Measurements from ENCODE around the gene TMBIM6.
"Not testable (repeated sequence)": the region's sequence is repeated elsewhere in the genome, so short reads cannot be mapped to it uniquely, and the experiment has no call there.

Gene TMBIM6

DNA sequence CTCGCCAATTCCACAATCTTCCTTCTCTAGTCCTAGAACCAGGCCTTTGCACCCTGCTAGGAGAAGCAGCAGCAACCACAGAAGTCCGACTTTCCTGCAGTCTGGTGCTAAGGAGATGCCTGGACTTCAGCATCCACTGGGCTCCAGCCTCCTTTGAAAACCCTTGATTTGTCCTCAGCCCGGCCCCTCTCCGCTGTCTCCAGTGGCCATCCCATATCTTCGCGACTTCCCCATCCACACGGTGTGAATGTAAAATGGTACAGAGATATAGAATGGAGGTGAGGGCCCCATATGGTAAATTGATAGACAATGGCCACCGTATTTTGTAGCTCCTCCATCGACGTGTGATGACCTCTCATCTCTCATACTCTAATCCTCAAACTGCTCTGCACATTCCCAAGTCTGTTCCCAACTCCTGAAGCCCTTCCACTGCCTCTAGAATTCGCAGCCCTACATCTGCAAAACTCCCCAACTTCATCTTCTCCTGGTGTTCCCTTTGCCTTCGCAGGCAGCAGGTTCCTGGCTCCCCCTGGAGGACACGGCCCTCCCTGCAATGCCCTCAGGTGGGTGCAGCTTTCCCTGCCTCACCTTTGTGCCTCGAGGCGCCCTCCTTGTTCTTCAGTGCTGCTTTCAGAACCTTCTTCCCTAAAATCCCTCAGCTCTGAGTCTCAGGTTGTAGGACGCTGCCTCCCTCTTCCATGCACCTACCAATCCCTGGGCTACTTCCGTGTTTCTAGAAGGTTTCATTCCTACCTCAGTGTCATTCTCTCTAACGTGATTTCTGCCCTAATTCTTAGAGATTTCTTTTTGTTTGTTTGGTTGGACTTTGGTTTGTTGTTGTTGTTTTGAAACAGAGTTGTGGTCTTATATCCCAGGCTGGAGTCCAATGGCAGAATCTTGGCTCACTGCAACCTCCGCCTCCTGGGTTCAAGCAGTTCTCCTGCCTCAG is 36.7 kb downstream of the TMBIM6 start:
- no peak for DNase-seq

DNA sequence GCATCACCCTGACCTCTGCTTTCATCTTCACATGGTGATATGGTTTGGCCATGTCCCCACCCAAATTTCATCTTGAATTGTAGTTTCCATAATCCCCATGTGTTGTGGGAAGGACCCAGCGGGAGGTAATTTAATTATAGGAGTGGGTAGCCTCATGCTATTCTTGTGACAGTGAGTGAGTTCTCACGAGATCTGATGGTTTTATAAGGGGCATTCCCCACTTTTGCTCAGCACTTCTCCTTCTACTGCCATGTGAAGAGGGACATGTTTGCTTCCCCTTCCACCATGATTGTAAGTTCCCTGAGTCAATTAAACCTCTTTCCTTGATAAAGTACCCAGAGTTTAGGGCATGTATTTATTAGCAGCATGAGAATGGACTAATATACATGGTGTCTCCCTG is 38.2 kb downstream of the TMBIM6 start:
- no peak for DNase-seq

DNA sequence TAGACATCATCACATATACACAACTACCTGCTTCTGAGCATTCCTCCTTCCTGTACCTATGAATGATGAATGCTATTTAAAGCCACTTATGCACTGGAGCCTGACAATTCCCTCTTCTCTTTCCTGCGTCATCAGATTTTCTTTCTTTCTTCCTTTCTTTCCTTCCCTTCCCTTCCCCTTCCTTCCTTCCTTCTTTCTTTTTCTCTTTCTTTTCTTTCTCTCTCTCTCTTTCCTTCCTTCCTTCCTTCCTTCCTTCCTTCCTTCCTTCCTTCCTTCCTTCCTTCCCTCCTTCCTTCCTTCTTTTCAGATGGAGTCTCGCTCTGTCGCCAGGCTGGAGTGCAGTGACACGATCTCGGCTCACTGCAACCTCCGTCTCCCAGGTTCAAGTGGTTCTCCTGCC is 39.6 kb downstream of the TMBIM6 start:
- not testable (repeated sequence) for DNase-seq

DNA sequence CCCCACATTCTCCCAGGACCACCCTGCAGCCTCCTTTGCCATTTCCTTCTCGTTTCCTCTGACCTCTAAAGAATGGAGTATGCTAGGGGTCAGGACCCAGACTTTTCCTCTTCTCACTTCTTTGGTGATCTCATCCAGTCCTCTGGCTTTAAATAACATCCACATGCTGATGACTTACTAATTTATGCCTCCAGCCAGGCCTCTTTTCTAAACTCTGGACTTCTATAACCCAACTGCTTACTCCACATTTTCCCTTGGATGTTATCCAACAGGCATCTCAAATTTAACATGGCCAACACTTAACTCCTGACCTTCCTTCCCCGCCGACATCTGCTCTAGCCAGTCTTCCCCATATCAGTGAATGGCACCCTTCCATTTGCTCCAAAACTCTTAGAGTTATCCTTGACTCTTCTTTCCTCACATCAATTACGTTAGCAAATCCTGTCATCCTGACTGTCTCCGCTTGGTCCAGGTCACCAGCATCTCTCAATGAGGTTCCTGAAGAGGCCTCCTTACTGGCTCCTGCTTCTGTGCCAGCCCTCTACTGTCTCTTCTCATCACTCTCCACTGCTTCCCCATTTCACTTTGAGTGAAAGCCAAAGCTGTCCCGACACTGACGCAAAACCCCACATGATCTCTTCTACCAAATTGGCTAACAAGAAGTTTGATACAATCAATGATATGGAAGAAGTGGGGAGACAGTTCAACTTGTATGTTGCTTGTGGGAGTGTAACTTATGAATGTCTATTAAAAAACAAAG is 42.7 kb downstream of the TMBIM6 start:
- DNase-seq: no peak

DNA sequence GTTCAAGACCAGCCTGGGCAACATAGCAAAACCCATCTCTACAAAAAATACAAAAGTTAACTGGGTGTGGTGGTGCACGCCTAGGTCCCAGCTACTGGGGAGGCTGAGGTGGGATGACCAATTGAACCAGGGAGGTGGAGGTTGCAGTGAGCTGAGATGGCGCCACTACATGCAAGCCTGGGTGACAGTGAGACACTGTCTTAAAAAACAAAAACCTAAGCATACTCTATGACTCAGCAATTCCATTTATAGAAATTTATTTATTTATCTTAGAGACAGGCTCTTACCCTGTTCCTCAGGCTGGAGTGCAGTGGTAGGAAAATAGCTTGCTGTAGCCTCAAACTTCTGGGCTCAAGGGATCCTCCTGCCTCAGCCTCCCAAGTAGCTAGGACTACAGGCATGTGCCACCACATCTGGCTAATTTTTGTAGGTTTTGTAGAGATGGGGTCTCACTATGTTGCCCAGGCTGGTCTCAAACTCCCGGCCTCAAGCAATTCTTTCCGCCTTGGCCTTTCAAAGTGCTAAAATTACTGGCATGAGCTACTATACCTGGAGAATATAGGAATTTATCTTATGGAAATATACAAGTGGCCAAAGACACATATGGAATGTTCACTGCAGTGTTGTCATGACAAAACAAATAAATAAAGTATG is 43.5 kb downstream of the TMBIM6 start:
- no peak for DNase-seq

DNA sequence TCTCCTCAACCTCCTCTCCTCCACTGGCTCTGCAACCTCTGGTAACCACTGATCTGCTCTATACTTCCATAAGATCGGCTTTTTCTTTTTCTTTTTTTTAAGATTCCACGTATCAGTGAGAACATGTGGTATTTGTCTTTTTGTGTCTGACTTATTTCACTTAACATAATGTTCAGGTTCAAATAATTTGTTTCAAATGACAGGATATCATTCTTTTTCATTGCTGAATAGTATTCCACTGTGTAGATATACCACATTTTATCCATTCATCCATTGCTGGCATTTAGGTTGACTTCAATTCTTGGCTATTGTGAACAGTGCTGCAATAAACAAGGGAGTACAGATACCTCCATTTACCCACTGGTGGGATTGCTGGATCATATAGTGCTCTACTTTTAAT is 46.3 kb downstream of the TMBIM6 start:
- DNase-seq: no peak

DNA sequence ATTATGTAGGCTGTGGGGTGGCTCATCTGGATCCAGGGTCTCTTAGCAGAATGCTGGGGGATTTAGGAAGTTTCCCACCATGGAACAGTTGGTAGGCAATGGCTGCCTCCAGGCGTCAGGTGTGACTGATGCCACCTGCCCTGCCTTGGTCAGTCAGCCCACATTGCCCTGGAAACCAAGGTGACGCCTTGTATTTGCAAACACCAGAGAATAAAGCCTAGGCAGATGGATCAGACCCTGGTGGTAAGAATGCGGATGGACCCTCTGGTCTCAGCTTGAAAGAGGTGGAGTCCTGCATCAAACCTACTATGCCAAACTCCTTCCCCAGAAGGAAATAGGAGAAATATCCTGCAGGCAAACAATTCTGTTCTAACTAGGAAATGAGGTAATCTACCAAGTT is 48.6 kb downstream of the TMBIM6 start:
- no peak for DNase-seq

DNA sequence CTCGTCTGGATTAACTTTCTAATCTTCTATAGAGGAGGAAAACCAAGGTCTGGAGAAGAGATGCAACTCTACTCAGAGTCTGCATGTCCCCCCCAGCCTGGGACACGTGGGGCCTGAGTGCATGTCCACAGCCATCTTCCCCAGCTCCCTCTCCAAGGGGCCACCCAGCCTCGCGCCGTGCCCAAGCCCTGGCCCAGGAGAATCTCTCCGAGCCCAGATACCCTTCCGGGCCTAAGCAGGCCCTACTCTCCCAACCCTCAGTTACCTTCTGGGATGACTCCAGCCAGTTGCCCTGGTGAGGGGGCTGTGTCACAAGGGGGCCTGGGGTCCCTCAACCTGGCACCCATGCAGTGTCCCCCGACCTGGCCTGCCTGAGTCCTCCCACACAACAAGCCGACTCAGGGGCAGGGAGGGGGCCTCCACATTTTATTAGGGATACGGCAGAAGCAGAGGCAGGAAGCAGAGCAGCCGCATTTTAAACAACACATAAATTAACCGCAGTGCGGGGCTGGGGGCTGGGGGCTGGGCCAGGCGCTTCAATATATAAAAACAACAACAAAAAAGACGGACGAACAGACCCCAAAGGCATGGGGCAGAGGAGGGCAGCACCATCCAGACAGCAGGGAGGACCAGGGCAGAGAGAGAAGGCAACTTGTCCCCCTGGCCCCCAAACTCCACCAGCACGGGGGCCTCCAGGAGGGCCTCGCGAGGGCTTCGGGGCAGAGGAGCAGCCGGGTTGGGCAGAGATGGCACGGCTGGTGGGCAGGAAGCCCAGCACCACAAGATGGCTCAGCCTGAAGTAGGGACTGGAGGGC is 49.6 kb downstream of the TMBIM6 start:
- no peak for DNase-seq

DNA sequence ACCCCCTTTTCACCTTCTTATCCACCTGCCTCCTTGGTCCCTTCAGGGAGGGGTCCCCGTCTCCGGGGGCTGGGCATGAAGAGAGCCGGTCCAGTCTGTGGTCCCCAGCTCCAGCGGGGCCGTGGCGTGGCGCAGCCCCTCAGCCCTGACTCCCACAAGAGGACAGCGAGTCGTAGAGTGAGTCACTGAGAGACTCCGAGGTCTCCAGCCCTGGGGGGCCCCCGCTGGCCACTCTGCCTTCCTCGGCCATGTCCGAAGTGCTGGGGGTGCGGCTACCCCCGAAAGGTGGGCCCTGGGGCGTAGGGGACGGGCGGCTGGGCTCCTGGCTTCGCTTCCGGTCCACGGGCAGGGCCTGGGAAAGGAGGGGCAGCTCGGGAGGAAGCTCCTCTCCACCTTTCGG is 50.3 kb downstream of the TMBIM6 start:
- no peak for DNase-seq

DNA sequence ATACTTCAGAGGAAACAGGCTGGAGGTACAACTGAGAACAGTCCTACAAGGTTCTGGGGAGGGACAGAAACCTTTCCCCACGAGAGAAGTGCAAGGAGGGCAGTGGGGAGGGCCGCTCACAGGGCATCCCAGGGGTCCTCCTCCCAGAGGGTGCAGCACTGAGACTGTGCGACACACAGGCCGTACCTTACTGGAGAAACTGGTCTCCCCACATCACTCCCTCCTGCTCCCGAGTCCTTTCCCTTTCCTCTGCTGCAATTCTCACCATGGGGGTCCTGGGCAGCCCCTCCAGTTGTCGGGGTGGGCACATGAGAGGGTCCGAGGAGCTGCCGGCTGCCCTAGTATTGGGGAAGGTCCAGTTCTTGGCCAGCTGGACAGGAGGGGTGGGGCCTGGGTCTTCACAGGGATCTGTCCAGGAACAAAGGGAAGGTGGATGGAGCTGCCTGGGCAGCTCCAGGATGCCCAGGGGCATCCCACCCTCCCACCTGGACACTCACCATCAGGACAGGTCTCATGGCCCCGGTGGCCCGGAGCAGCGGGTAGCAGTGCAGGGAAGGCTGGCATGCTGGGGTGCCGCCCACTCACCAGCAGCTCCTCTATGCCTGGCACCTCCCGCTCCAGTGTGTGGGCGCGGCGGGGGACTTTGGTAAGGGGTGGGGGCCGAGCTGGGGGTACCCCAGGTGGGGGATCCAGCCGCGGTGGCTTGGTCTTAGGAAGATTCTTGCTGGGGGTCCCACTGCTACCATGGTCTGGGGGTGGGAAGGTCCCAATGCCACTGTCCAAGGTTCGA is 51.0 kb downstream of the TMBIM6 start:
- no peak for DNase-seq

DNA sequence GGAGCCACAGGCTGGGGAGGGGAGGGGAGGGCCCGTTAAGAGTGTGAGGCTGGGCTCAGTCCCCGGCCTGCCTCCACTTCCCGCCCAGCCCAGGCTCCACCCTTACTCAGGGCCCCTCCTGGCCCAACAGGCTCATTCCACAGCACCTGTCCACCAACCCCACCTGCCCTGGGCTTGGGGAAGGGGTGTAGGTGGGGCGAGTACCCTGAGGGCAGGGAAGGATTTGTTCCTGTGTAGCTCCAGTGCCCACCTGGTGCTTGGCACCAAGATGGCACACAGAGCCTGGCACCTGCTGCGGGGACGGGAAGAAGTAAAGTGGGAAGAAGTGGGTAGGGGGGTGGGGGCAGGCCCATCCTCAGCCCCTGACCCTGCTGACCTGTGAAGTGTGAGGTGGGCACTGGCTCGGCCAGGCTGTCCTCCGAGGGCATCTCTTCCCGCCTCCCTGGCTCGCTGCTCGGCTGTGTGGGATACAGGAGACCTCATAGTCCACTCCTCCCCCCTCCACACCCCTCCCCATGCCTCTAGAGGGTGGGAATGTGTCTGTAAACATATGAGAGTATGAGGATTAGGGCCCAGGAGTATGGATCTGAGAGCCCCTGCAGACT is 51.7 kb downstream of the TMBIM6 start:
- DNase-seq: no peak

DNA sequence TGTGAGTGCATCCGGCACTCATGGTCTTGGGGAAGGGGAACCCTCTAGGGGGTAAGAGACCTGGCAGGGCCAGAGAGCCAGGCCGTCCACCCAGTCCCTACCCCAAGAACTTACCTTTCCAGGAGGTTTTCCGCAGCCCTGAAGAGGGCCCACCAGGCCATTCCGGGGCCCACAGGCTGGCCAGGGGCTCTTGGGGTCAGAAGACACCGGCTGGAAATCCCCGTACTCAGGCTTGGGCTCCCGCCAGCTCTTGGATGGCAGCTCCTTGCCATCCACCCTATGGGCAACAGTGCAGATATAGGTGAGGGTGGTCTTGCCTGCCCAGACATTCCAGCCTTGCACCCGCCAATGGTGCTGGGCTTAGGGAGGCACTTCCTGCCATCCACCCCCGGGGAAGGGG is 52.3 kb downstream of the TMBIM6 start:
- no peak for DNase-seq

DNA sequence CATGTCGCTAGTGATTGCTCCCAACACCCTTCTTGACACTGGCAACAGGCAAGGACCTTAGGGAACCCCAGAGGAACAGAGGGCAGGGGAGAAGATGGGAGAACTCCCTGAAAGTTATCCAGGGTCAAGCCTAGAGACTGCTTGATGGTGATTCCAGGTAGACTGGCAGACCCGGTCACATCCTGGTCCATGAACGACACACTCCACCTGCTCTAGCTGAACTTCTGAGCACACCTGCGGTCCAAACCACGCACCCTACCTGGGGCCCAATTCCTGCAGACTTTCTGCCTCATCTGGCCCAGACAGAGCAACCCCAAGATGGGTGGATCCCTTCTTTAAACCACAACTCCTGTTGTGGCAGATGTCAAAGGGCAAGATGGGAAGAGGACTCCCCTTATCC is 52.7 kb downstream of the TMBIM6 start:
- DNase-seq: no peak

DNA sequence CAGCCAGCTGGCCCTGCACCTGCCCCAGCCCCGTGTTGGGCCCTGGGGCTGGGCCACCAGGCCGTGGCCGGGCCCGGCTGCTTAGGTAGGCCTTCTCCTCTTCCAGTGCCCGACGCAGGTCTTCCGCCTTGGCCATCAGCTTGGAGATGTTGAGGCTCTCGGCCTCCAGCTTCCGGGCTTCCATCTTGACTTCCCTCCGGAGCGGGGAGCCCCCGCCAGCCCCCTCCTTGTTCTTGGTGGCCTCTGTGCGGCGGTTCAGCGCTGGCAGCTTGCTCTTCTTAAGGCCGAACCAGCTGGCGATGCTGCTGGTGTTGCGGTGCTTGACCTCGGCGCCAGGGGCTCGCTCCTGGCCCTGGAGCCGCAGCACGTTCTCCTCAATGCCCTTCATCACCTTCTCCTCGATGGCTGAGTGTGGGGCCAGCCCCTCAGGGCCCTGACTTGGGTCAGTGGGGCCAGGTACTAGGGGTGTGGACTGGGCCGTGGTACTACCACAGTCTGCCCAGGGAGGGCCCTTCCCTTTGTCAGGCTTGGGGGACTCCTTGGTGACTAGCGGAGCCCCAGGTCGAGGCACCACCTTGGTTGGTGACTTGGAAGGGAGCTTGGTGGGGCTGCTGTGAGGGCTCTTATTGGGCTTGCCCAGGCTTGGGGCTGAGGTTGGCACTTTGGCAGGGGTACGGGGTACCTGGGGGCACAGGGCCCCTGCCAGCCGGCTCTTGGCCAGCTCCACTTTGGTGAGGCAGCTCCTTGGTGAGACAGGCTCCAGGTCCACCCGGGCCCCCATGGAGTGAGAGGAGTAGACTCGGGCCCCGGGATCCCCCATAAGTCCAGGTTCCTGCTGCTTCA is 53.7 kb downstream of the TMBIM6 start:
- DNase-seq: no peak

DNA sequence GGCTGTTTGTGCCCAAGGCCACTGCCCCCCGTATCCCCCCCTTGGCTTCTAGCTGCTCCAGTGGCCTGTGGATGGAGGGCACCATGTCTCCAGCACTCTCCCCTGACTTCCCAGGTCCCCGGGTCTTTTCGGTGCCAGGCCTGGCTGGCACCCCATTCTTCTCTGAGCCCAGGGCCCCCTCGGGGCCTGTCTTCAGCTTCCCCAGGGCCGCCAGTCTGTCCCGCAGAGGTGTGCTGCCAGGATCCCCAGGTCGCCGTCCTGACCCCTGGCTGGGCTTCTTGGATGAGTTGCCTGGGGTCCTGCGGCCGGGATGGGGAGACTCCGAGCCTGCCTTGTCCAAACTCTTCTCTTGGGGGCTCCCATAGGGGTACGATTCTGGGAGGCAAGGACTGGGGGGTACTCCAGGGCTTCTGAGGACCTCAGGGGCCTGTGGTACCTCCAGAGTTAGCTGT is 54.3 kb downstream of the TMBIM6 start:
- DNase-seq: no peak

DNA sequence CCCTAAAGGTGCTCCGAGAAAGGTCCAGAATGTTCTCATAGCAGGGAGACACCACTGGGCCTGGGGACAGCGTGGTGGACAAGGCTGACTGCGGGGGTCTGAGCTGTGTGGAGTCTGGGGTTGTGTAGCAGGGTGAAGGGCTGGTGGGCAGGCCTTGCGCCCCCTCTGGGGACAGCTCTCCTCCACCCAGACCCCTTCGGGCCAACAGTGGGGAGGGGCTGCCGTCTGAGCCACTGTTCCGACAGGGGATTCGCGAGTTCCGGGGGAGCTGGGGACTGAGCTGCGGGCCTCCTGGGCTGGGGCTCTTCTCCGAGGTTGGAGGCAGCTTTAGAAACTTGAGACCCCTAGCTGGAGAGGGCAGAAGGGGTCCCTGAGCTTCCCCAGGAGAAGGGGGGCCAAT is 54.8 kb downstream of the TMBIM6 start:
- DNase-seq: no peak

DNA sequence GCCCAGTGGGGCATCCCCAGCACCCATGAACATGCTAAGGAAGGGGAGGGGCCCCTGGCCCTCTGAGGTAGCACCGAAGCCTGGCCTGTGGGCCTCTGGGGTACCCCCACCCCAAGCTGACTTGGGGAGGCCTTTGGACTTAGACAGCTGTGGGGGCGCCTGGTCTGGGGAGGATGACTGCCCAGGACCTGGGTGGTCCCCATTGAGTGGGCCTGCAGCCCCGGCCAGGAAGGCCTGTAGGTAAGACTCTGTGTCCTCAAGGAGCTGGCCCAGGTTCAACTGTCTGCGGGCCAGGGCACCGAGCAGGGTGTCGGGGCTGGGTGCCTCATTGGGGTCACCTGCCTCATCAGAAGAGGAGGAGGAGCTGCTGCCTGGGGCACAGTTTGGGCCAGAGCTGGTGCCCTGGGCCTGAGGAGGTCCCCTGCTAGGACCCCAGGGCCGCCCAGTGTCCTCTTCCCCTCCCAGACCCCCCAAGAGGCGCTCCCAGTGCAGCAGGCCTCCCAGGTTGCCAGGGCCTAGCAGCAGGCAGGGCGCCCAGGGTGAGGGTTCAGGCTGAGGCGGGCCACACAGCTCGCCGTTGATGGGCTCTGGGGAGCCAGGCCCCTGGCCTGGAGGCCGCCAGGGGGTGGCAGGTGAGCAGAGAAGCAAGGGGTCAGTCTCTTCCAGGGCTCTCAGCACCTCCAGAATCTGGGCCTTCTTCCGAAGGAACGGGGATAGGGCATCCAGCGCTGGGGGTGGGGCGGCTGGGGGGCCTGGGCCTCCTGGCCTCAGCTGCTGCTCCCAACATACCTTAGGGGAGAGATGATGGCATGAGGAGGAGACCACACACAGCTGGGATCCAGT is 55.5 kb downstream of the TMBIM6 start:
- no peak for DNase-seq

DNA sequence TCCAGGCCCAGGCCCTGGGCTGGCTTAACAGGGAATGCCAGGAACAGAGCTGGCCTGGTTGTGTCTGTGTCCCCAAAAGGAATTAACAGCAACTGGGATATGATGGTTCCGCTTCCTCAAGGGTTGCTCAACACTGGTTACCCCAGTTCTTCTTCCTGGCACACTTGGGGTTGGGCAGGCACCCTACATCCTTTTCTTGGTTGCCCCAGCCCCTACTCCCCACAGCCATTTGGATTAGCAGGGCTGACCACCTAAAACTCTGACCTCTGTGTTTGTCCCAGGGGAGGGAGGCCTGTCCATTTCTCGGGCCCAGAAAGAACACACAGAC is 56.1 kb downstream of the TMBIM6 start:
- no peak for DNase-seq

DNA sequence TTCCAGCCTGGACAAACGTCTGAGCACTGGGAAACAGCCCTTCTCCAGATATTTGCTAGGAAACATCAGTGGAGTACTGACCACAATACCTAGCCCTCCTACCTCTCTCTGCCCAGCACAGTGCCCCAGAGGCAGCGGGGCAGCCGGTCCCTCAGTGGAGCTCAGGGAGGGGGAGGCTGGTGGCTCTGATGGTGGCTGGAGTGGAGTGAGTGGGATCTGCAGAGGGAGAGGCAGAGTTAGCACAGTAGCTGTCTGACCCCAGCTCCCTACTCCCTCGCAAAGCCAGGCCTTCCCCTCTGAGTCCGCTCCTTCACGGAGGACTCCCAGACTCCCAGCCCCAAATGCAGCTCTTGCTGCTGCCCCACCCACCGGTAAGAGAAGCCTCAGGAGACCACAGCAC is 56.9 kb downstream of the TMBIM6 start:
- DNase-seq: no peak

DNA sequence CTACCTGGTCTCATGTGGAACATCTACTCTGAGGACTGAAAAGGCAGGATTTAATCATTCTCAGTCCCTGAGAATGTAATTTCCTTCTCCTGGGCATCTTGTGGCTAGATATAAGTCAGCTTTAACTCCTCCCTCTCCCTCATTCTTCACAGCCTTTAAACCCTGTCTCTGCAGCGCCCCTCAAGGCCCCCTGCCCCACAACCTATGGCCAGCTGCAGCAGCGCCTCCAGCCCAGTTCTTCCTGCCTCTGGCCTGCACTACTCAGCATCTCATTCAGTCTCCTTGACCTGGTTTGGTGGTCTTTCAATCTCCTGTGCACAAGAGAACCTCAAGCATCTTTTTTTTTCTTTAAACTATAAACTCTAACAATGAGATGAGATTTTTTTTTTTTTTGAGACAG is 57.6 kb downstream of the TMBIM6 start:
- no peak for DNase-seq

Measured in hippocampal formation (tissue), 2 donors.